Anterior cingulate cortex (tissue), 58 donors: ENCODE data around the gene LDAF1.

ENCODE experiments used
- DNase-seq, 58 donors: peaks; one replicate each; lab custom pipeline; 2025; lab: John Stamatoyannopoulos, UW

LDAF1 gene

GRCh38 chr16:21227866-21228265 is 69.4 kb downstream of the LDAF1 start:
- no peak for DNase-seq

DNA sequence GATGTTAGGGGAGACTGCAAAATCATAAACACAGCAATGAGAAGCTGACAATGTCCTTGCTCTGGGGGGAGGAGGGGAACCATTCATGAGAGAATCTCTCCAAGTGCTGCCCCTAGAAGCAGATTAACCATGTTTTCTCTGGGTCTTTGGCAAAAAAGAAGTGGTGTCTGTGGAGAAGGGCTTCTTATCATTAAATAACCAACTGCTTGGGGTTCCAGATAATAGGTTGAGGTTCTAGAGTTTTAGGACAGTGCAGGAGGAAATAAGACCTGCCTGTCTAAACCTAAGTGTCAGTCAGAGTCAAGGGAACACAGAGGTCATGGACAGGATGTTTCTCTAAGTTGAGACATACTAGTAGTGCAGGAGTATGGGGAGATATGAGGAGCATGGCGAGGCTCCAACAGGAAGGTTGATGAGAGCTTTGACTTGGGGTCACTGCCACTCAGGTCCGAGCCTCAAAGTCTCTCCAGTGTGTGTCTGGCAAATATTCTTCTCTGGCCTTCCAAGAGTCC is 69.9 kb downstream of the LDAF1 start:
- DNase-seq = no peak
